Mucosa of stomach (tissue), 1 donor: Measurements from ENCODE around the gene GATA6.
"Not testable (repeated sequence)": the region's sequence is repeated elsewhere in the genome, so short reads cannot be mapped to it uniquely, and the experiment has no call there.

Experiments
- H3K27me3 ChIP-seq: one replicate; pipeline ENCODE4 v1.7.0; 2013; ENCODE audit warnings: mild to moderate bottlenecking, low read length; ENCODE audit not compliant: control insufficient read depth, insufficient read depth
- H3K36me3 ChIP-seq: one replicate; pipeline ENCODE4 v1.7.0; 2013; ENCODE audit warnings: low read length; ENCODE audit not compliant: control insufficient read depth, insufficient read depth
- H3K4me1 ChIP-seq: one replicate; pipeline ENCODE4 v1.7.0; 2013; ENCODE audit warnings: mild to moderate bottlenecking, low read length; ENCODE audit not compliant: control insufficient read depth, insufficient read depth
- H3K4me3 ChIP-seq: one replicate; pipeline ENCODE4 v1.7.0; 2013; ENCODE audit warnings: low read length
- H3K9ac ChIP-seq: one replicate; pipeline ENCODE4 v1.7.0; 2013; ENCODE audit warnings: mild to moderate bottlenecking, low read length, moderate library complexity
- H3K9me3 ChIP-seq: one replicate; pipeline ENCODE4 v1.7.0; 2013; ENCODE audit warnings: mild to moderate bottlenecking, low read length, moderate library complexity; ENCODE audit not compliant: control insufficient read depth
- donor health status: Pancreatic carcinoma.

GATA6 gene

DNA sequence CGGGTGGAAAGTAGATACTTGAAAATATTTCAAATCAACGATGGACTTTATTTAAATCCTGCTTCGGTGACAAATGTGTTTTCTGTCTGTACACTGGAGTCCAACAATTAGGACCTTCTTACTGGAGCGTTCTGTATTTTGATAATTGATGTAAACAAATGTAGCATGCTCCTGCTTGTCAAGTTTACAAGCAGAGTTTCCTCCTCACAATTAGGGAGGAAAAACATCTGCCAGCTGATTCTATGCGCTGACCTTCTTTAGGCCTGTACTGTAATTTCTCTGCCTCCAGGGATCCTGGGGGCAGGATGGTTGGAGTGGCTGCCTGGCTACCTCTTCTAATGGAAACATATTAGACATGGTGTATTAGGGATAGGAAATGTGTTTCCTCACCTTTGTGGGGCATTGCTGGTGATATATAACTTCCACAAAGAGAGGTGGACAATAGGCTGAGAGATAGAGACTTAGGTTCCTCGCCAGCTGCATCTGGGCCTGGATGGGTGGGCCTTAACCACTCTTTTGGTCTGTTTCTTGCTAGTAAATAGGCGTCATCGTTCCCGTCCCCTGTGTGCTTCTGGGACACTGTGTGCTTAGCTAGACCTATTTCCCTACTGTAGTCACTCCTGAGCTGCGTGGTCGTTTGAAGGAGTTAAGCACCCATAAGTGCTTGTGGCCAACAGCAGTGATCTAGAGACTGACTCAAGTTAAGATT lies 19.3 kb downstream of the GATA6 start:
- no peak overlapping the region for H3K4me3 ChIP-seq
- peak overlapping the region; percentile 53 for H3K9ac ChIP-seq

GRCh38 chr18:22189449-22190166 lies 20.2 kb downstream of the GATA6 start:
- Histone ChIP-seq H3K9ac (peak overlapping the region; percentile 53), H3K36me3 (peaks cover 19% of the 10 kb centered on the region), H3K27me3 (no peaks in the 10 kb centered on the region), H3K4me1 (peaks cover 79% of the 10 kb centered on the region), H3K4me3 (no peak overlapping the region), H3K9me3 (no peaks in the 10 kb centered on the region)

More for the DNA sequence above, 19.3 kb downstream of the GATA6 start:
- Histone ChIP-seq H3K27me3 (no peaks in the 10 kb centered on the region), H3K36me3 (peaks cover 20% of the 10 kb centered on the region), H3K9me3 (no peaks in the 10 kb centered on the region), H3K4me1 (peaks cover 75% of the 10 kb centered on the region)

DNA sequence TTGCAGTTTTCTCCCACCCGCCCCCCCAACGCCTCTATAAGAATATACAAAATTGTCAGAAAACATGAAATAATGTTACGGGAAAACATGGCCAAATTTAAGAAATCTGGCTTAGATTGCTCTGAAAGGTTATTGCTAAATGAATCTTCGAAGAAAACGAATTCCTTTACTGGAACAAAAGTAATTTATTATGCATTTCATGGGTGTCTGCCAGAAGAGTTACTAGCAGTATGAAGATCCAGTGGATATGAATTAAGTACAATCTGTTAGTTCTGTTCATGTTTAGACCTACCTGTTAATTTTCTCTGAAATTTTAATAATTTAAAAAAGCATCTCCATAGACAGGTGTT lies 21.9 kb downstream of the GATA6 start:
- Histone ChIP-seq H3K9me3 (no peaks in the 10 kb centered on the region), H3K4me3 (no peak overlapping the region), H3K4me1 (peaks cover 79% of the 10 kb centered on the region), H3K9ac (peak overlapping the region; percentile 45), H3K27me3 (no peaks in the 10 kb centered on the region), H3K36me3 (peaks cover 3% of the 10 kb centered on the region)

DNA sequence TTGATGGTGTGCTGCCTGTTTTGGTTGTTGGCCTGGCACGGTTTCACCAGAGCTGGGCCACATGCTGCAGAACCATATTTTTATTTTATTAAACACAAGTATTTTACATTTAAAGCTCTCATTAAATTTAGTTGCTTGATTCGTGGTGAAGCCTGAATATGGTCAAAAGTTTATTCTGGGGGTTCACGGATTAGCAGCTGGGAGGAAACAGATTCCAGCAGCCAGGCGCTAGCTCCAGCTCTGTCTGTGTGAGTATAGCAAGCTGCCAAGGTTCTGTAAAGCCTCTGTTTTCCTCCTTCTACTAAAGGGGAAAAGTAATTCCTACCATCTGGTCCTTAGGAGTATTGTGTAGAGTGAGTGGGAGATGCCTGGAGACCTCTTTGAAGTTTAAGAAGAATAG lies 22.5 kb downstream of the GATA6 start:
- Histone ChIP-seq H3K4me1 (peaks cover 74% of the 10 kb centered on the region), H3K36me3 (no peaks in the 10 kb centered on the region), H3K27me3 (no peaks in the 10 kb centered on the region), H3K9me3 (no peaks in the 10 kb centered on the region), H3K4me3 (no peak overlapping the region), H3K9ac (peak overlapping the region; percentile 45)

DNA sequence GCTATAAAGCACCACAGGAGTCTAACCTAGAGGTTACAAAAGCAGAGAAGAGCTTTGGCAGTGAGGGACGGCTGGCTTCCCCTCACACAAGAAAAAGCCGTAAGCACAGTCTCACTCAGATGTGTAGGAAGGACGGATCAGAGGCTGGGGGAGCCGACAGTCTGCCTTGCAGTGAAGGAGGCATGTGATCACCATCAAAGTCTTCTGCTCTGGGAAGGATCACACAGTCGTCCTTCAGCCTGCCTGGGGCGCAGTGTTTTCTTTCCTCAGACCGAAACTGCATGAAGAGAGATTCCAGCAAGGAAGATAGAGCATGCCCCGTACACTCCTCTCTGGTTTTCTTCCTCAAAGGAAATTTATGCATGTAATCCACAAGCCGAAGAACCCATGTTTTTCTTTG lies 24.1 kb downstream of the GATA6 start:
- no peaks in the 10 kb centered on the region for H3K9me3 ChIP-seq
- H3K4me1 ChIP-seq, result peaks cover 83% of the 10 kb centered on the region
- H3K27me3 ChIP-seq, result no peaks in the 10 kb centered on the region
- H3K4me3 ChIP-seq, result no peak overlapping the region
- H3K36me3 ChIP-seq, result no peaks in the 10 kb centered on the region
- H3K9ac ChIP-seq, result peak overlapping the region; percentile 40

- H3K4me1 ChIP-seq, result peaks cover 84% of the 10 kb centered on the region
- no peaks in the 10 kb centered on the region for H3K27me3 ChIP-seq
- no peaks in the 10 kb centered on the region for H3K36me3 ChIP-seq
- no peak overlapping the region for H3K4me3 ChIP-seq
- no peaks in the 10 kb centered on the region for H3K9me3 ChIP-seq
- H3K9ac ChIP-seq, result peak overlapping the region; percentile 40
Observed at GRCh38 chr18:22194151-22194598, 24.8 kb downstream of the GATA6 start.

GRCh38 chr18:22195052-22195451 lies 25.7 kb downstream of the GATA6 start:
- H3K9me3 ChIP-seq, result no peaks in the 10 kb centered on the region
- H3K27me3 ChIP-seq, result no peaks in the 10 kb centered on the region
- peaks cover 80% of the 10 kb centered on the region for H3K4me1 ChIP-seq
- no peaks in the 10 kb centered on the region for H3K36me3 ChIP-seq
- H3K9ac ChIP-seq, result peak overlapping the region; percentile 0
- H3K4me3 ChIP-seq, result no peak overlapping the region

DNA sequence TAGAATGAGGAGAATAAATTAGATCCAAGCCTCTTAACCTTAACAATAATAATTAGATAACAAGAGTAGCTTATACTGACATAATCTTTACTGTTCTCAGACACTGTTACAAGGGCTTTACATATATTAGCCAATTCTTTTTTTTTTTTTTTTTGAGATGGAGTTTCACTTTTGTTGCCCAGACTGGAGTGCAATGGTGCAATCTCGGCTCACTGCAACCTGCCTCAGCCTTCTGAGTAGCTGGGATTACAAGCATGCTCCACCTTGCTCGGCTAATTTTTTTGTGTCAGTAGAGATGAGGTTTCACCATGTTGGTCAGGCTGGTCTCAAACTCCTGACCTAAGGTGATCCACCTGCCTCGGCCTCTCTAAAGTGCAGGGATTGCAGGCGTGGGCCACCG lies 27.6 kb downstream of the GATA6 start:
- H3K4me3 ChIP-seq, H3K9me3 ChIP-seq, H3K27me3 ChIP-seq, H3K36me3 ChIP-seq: not testable (repeated sequence)
- H3K9ac ChIP-seq, result peak overlapping the region; percentile 26
- peaks cover 81% of the 10 kb centered on the region for H3K4me1 ChIP-seq

- Histone ChIP-seq H3K9me3 (no peaks in the 10 kb centered on the region), H3K27me3 (no peaks in the 10 kb centered on the region), H3K4me1 (peaks cover 73% of the 10 kb centered on the region), H3K4me3 (no peak overlapping the region), H3K9ac (peak overlapping the region; percentile 26), H3K36me3 (peaks cover 5% of the 10 kb centered on the region)
Observed at GRCh38 chr18:22197668-22198067, 28.3 kb downstream of the GATA6 start.

- H3K9ac ChIP-seq, result peak overlapping the region; percentile 26
- no peak overlapping the region for H3K4me3 ChIP-seq
- peaks cover 6% of the 10 kb centered on the region for H3K36me3 ChIP-seq
- no peaks in the 10 kb centered on the region for H3K27me3 ChIP-seq
- H3K9me3 ChIP-seq, result no peaks in the 10 kb centered on the region
- H3K4me1 ChIP-seq, result peaks cover 72% of the 10 kb centered on the region
Observed at GRCh38 chr18:22198163-22198562, 28.8 kb downstream of the GATA6 start.

DNA sequence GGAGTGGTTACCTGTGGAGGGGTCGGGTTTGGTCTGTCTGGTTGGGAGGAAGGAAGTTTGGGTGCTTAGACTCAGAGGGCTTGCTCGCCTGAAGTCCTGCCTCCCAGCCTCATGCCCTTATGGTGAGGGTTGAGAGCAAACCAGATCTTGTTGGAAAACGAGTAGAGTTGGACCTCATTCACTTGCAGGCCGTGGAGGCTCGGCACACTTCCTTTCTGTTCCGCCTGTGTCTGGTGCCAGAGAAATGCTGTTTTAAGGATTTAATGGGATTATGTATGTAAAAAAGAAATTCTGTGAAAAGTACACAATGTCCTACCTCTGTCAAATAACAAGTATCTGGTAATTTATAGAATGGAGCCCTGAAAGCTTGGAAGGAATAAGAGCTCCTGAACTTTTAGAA lies 29.6 kb downstream of the GATA6 start:
- H3K27me3 ChIP-seq, result no peaks in the 10 kb centered on the region
- peaks cover 70% of the 10 kb centered on the region for H3K4me1 ChIP-seq

GRCh38 chr18:22200611-22201225 lies 31.3 kb downstream of the GATA6 start:
- Histone ChIP-seq H3K9ac (no peak overlapping the region), H3K9me3 (no peaks in the 10 kb centered on the region), H3K4me1 (peaks cover 53% of the 10 kb centered on the region), H3K27me3 (no peaks in the 10 kb centered on the region), H3K4me3 (no peak overlapping the region), H3K36me3 (peaks cover 6% of the 10 kb centered on the region)

More for the DNA sequence above, 29.6 kb downstream of the GATA6 start:
- Histone ChIP-seq H3K9me3 (no peaks in the 10 kb centered on the region), H3K9ac (no peak overlapping the region), H3K36me3 (peaks cover 6% of the 10 kb centered on the region), H3K4me3 (no peak overlapping the region)
